HEK293T (cell line): ENCODE results near the gene BRPF1.

Experiments used
- CTCF ChIA-PET: fragments of 350-600 bp; formaldehyde crosslinking; extraction: SDS; loops from one replicate; lab custom pipeline; 2021; ENCODE audit warnings: antibody characterized with exemption, inconsistent platforms; lab: Yijun Ruan, JAX
- POLR2A ChIA-PET: fragments of 350-600 bp; formaldehyde crosslinking; extraction: SDS; loops from one replicate; lab custom pipeline; 2020; ENCODE audit warnings: antibody characterized with exemption, inconsistent platforms; lab: Yijun Ruan, JAX
- DNase-seq: peaks from one replicate; pipeline ENCODE4 v3.0.0; 2012; ENCODE audit warnings: mixed read lengths; ENCODE audit errors: extremely low spot score
- ARNT ChIP-seq: fragments of 450-650 bp; IDR thresholded peaks from 2 replicates; pipeline ENCODE4 v1.6.1; 2017; ENCODE audit warnings: mild to moderate bottlenecking
- BHLHE40 ChIP-seq: fragments of 450-650 bp; IDR thresholded peaks from 2 replicates; pipeline ENCODE4 v1.6.1; 2016; ENCODE audit warnings: mild to moderate bottlenecking, moderate library complexity, borderline replicate concordance
- CTBP1 ChIP-seq: fragments of 450-650 bp; IDR thresholded peaks from 2 replicates; pipeline ENCODE4 v1.6.1; 2016; ENCODE audit warnings: borderline replicate concordance
- ELF4 ChIP-seq: fragments of 450-650 bp; IDR thresholded peaks from 2 replicates; pipeline ENCODE4 v1.6.1; 2017; ENCODE audit warnings: antibody characterized with exemption
- FOXA1 ChIP-seq: fragments of 450-650 bp; IDR thresholded peaks from 2 replicates; pipeline ENCODE4 v1.6.1; 2016; ENCODE audit warnings: mild to moderate bottlenecking
- FOXK2 ChIP-seq: fragments of 450-650 bp; IDR thresholded peaks from 2 replicates; pipeline ENCODE4 v1.6.1; 2016; ENCODE audit warnings: mild to moderate bottlenecking
- FOXM1 ChIP-seq: fragments of 450-650 bp; IDR thresholded peaks from 2 replicates; pipeline ENCODE4 v1.6.1; 2017; ENCODE audit warnings: mild to moderate bottlenecking, borderline replicate concordance
- HDGF ChIP-seq: fragments of 450-650 bp; IDR thresholded peaks from 2 replicates; pipeline ENCODE4 v1.6.1; 2017; ENCODE audit warnings: antibody characterized with exemption, borderline replicate concordance
- L3MBTL2 ChIP-seq: fragments of 450-650 bp; conservative IDR thresholded peaks from 2 replicates; pipeline ENCODE4 v1.6.1; 2016; ENCODE audit warnings: mild to moderate bottlenecking
- LEF1 ChIP-seq: fragments of 450-650 bp; IDR thresholded peaks from 2 replicates; pipeline ENCODE4 v1.6.1; 2017; ENCODE audit warnings: mild to moderate bottlenecking, borderline replicate concordance
- NFRKB ChIP-seq: fragments of 450-650 bp; IDR thresholded peaks from 2 replicates; pipeline ENCODE4 v1.6.1; 2016; ENCODE audit warnings: mild to moderate bottlenecking, moderate library complexity
- SP1 ChIP-seq: fragments of 450-650 bp; IDR thresholded peaks from 2 replicates; pipeline ENCODE4 v1.6.1; 2017
- SUZ12 ChIP-seq: fragments of 450-650 bp; IDR thresholded peaks from 2 replicates; pipeline ENCODE4 v1.6.1; 2016; ENCODE audit warnings: mild to moderate bottlenecking
- TARDBP ChIP-seq: fragments of 450-650 bp; IDR thresholded peaks from 2 replicates; pipeline ENCODE4 v1.6.1; 2016
- ZNF384 ChIP-seq: fragments of 450-650 bp; IDR thresholded peaks from 2 replicates; pipeline ENCODE4 v1.6.1; 2016
- TF ChIP-seq, protein P1 (sequence below): fragments of 450-650 bp; IDR thresholded peaks from 2 replicates; pipeline ENCODE4 v1.6.1; 2016

Gene BRPF1

DNA sequence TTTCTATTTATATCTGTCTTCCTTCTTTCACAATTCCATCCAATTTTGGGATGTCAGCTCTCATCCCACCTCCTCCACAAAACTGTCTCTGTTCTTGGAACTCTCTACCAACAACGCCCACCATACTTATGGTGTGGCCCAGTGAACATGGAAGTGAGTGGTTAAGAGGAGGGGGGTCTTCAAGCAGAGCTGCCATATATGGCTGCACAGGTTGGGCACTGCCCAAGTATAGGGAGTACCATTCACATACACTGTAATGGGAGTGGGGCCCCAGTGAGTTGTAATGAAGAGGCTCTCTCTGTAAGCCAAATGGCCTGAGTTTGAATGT, 46.1 kb downstream of the BRPF1 start:
- ChIA-PET CTCF (no interaction called here), POLR2A (no interaction called here)
- TF ChIP-seq SP1 (no peak), BHLHE40 (no peak)
- no peak for DNase-seq

DNA sequence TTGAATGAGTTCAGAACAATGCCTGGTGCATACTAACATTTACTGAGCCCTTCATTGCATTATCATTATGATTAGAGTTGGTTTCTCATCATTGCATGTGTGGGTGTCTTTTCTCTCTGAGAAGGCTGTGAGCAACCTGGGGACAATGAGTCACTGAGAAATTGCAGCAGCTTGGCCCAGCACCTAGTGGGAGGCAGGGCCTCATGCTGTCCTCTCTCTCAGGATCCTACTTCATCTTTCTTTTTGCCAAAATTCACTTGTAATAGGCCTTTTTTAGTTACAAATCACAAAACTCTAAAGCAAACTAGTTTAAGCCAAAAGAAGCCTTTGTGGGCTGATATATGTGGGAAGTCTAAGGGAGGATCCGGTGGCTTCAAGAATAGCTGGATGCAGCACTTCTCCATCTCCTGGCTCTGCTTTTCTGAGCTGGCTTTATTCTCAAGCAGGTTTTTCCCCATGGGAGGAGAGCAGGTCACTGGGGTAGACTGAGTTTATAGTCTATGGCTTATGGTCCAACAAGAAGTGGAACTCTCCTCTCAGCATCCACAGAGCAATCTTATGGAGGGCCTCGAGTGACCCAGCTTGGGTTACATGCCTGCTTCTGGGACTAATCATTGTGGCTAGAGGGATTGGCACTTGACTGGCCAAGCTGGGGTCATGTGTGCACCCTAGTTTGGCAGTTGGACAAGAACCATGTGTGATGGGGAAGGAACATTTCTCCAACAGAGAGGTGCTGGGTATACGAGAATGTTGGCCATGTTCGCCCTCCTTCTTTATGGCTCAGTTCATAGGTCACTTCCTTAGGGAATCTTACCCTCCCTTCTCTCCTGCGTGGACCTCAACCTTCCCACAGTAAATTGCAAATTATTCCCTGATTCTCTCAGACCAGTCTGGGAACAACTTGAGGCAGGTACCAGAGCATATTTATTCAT, 46.9 kb downstream of the BRPF1 start:
- POLR2A ChIA-PET: interaction anchor here (1.4 kb wide), 1 partner anchor 9 kb away, joined by 4 read pairs; the partner anchor contains the start of gene CAMK1
- CTCF ChIA-PET: no interaction called here
- no peak for DNase-seq
- TF ChIP-seq NFRKB (no peak), CTBP1 (no peak), TARDBP (no peak), LEF1 (no peak), SP1 (no peak), ARNT (no peak), BHLHE40 (no peak), FOXA1 (no peak), HDGF (no peak), FOXM1 (no peak), L3MBTL2 (no peak), ZNF384 (no peak), FOXK2 (no peak), ELF4 (no peak), SUZ12 (no peak)
- TF ChIP-seq, protein P1, sequence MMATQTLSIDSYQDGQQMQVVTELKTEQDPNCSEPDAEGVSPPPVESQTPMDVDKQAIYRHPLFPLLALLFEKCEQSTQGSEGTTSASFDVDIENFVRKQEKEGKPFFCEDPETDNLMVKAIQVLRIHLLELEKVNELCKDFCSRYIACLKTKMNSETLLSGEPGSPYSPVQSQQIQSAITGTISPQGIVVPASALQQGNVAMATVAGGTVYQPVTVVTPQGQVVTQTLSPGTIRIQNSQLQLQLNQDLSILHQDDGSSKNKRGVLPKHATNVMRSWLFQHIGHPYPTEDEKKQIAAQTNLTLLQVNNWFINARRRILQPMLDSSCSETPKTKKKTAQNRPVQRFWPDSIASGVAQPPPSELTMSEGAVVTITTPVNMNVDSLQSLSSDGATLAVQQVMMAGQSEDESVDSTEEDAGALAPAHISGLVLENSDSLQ: no peak

DNA sequence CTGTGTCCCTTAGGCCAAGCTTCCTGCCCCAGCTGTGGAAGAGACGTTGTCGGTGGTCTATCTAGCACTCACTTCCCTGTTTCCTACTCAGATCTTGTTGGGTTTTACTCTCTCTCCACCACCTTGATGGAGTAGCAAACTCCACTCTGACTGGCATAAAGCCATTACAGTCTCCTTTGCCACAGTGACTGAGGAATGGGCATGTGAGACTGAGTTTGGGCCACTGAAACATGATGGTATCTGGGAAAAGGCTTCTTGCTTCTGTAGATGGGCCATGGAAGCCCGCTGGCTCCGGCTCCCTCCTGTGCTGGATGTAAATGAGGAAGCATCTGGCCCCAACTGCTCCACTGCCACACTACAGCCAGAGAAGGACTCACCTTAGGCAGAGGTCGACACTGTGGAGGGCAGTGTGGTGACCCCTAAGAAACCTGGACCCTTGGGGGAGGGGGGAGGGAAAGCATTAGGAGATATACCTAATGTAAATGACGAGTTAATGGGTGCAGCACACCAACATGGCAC, 47.6 kb downstream of the BRPF1 start:
- no peak for DNase-seq
- ChIA-PET POLR2A (interaction anchor here (1.4 kb wide), 1 partner anchor 10 kb away, joined by 4 read pairs; the partner anchor contains the start of gene CAMK1), CTCF (no interaction called here)
- TF ChIP-seq BHLHE40: no peak
- TF ChIP-seq LEF1: no peak

DNA sequence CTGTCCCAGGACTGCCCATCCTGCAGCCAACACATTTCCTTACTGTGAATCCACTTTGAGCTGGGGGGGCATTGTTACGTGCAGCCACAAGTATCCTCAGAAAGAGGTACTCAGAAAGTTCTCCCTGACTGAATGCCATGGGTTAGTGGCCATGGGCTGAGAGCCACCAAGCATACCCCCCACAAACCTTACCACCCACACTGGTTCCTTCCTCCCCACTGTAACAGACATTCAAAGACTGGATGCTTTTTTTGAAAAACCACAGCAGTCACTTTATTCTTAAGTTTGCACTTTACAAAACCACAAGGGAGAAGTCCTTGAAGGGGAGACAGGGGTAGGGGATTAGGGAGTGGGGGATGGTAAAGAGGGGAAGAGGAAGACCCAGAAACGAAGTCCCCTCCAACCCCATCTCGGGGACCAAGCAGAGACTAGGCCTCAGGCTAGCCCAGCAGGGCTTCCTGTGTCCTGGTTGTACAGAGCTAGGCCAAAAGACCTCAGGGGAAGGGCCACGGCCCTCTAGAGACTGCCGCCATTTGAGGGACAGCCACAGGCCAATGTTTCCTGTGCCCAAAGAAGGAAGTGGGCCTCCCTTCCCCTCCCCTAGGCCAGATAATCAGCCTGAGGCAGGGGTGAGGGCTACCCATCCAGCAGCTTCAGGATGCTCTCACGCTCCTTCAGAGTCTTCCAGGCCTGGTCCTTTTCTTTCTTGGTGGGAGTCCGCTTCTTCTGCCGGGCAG, 48.4 kb downstream of the BRPF1 start:
- TF ChIP-seq ELF4: no peak
- TF ChIP-seq ZNF384: no peak
- no peak for TF ChIP-seq LEF1
- TF ChIP-seq, protein P1: no peak
- TF ChIP-seq HDGF: no peak
- TF ChIP-seq ARNT: no peak
- TF ChIP-seq FOXM1: no peak
- TF ChIP-seq NFRKB: no peak
- no peak for TF ChIP-seq CTBP1
- TF ChIP-seq SUZ12: no peak
- TF ChIP-seq TARDBP: no peak
- TF ChIP-seq FOXA1: no peak
- no peak for TF ChIP-seq L3MBTL2
- no peak for TF ChIP-seq BHLHE40
- TF ChIP-seq SP1: no peak
- no peak for DNase-seq
- ChIA-PET CTCF (no interaction called here), POLR2A (interaction anchor here (2.6 kb wide), 1 partner anchor 13 kb away, joined by 8 read pairs; the partner anchor contains the start of genes ARPC4 and TADA3)

DNA sequence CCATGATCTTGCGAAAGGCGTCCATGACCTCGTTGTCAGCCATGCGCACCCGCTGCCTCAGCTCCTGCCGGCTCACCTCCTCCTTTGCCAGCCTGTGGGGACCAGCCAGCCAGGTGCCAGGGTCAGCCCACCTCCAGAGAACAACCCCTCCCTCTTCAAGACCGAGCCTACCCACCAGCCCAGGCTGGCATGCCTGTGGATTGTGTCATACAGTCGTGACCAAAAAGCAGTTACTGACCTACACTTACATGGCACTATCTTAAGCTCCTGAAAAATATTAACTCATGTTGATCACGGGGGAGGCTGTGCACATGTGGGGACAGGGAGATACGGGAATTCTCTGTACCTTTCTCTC, 48.9 kb downstream of the BRPF1 start:
- CTCF ChIA-PET: no interaction called here
- DNase-seq: no peak
- TF ChIP-seq SUZ12 (no peak), SP1 (no peak), TARDBP (no peak), NFRKB (no peak), CTBP1 (no peak), ZNF384 (no peak), FOXK2 (no peak), ELF4 (no peak), BHLHE40 (no peak), FOXM1 (no peak)
- TF ChIP-seq, protein P1: no peak
- POLR2A ChIA-PET: interaction anchor here (2.6 kb wide), 1 partner anchor 12 kb away, joined by 8 read pairs; the partner anchor contains the start of genes ARPC4 and TADA3

DNA sequence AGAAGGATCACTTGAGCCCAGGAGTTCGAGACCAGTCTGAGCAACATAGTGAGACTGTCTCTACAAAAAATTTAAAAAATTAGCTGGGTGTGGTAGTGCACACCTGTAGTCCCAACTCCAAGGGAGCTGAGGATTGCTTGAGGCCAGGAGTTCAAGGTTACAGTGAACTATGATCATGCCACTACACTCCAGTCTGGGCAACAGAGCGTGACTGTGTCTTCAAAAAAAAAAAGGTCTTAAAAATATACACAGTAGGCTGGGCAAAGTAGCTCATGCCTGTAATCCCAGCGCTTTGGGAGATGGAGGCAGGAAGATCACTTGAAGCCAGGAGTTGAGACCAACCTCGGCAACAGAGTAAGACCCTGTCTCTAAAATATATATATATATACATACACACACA, 49.4 kb downstream of the BRPF1 start:
- CTCF ChIA-PET: no interaction called here
- TF ChIP-seq L3MBTL2 (no peak), LEF1 (no peak), HDGF (no peak), ARNT (no peak), NFRKB (no peak), FOXA1 (no peak), TARDBP (no peak), FOXM1 (no peak), SUZ12 (no peak), CTBP1 (no peak), ZNF384 (no peak), BHLHE40 (no peak), SP1 (no peak), FOXK2 (no peak)
- TF ChIP-seq, protein P1: no peak
- no peak for DNase-seq
- POLR2A ChIA-PET: interaction anchor here (2.6 kb wide), 1 partner anchor 12 kb away, joined by 8 read pairs; the partner anchor contains the start of genes ARPC4 and TADA3
